Activated CD8-positive, alpha-beta T cell treated with anti-CD3 and anti-CD28 coated beads, Interleukin-2, amount 10 ng/mL, durations not matched to agents 7 days and 5 days (primary cell): ENCODE data around the gene PRSS57. TPM values are rescaled to one million over a fixed set of nuclear protein-coding genes. Genes with fewer than 3 reads are reported as not detected.
"Not testable (repeated sequence)": the region's sequence is repeated elsewhere in the genome, so short reads cannot be mapped to it uniquely, and the experiment has no call there.

Experiments
- ATAC-seq: fragments of 150-1000 bp; cut with Tn5 transposase; one replicate; pipeline ENCODE4 v1.10.0; 2021; ENCODE audit warnings: moderate library complexity
- CTCF ChIA-PET: fragments of 350-600 bp; sonication (Branson Sonifier 250); formaldehyde crosslinking; loops from one replicate; lab custom pipeline; 2021; ENCODE audit warnings: antibody characterized with exemption; lab: Charles Lee
- POLR2A ChIA-PET: fragments of 350-600 bp; sonication (Branson Sonifier 250); formaldehyde crosslinking; loops from one replicate; lab custom pipeline; 2021; ENCODE audit warnings: antibody characterized with exemption; lab: Charles Lee
- DNase-seq: peaks from one replicate; pipeline ENCODE4 v3.0.0-alpha.2; 2020
- H3K27ac Mint-ChIP-seq: one replicate; pipeline ENCODE4 v1.8.0; 2021; ENCODE audit warnings: mild to moderate bottlenecking, mixed read lengths
- H3K27me3 Mint-ChIP-seq: one replicate; pipeline ENCODE4 v1.8.0; 2021; ENCODE audit warnings: low read depth, mixed read lengths
- H3K36me3 Mint-ChIP-seq: one replicate; pipeline ENCODE4 v1.8.0; 2021; ENCODE audit warnings: low read depth, mixed read lengths
- H3K4me1 Mint-ChIP-seq: one replicate; pipeline ENCODE4 v1.8.0; 2021; ENCODE audit warnings: low read depth, mixed read lengths
- H3K4me3 Mint-ChIP-seq: one replicate; pipeline ENCODE4 v1.8.0; 2021; ENCODE audit warnings: mild to moderate bottlenecking, mixed read lengths
- H3K9me3 Mint-ChIP-seq: one replicate; pipeline ENCODE4 v1.8.0; 2022; ENCODE audit warnings: mixed read lengths; ENCODE audit not compliant: insufficient read depth
- total RNA-seq, 2 experiments: library from RNA; stranded (reverse); gene quantifications; one replicate each; pipeline ENCODE4 v1.2.3, GENCODE V29; 2021

Gene PRSS57
- total RNA-seq, 2 experiments from 2014 or later, result not detected

DNA sequence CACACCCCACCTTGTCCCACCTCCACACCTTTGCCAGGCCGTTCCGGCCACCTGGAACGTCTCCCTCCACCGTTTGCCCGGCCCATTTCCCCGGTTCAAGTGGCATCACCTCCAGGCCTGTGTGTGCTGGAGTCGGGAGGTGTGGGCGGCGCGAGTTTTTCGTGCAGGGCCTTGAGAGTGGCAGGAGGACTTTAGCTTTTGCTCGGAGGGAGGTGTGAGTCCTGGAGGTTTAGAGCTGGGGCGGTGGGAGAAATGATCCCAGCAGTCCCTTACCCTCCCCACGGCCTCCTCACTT, 9.1 kb upstream of the PRSS57 start:
- Mint-ChIP-seq H3K27ac (no peak overlapping the region), H3K27me3 (peaks cover 18% of the 10 kb centered on the region)

DNA sequence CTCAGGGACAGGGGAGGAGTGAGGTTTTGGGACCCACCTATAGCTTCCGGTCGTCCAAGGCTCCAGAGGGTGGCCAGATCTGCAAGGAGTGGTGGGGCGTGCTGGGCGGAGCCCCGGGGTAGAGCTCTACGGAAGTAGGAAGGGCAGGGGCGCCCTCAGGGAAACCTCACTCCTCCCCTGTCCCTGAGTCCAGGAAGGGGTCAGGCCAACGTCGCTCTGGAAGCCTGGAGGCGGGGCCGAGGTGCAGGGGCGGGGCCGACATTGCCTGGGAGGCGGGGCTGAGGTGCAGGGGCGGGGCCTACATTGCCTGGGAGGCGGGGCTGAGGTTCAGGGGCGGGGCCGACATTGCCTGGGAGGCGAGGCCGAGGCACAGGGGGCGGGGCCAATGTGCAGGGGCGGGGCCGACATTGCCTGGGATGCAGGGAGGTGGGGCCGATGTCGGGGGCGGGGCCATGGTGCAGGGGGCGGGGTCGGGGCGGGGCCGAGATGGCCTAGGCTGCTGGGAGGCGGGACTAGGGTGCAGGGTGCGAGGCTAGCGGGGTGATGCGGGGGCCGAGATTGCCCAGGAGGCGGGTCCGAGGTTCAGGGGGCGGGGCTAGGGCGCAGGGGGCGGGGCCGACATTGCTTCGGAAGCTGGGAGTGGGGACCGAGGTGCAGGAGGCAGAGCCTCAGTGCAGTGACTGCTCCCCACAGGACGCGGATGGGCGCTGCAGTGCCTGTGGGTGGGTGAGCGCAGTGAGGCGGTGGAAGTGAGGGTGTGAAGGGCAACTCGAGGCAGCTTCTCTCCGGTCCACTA, 8.6 kb upstream of the PRSS57 start:
- Mint-ChIP-seq H3K4me1 (peaks cover 11% of the 10 kb centered on the region), H3K27ac (no peak overlapping the region), H3K27me3 (peaks cover 18% of the 10 kb centered on the region), H3K4me3 (peak overlapping the region; percentile 10), H3K36me3 (no peaks in the 10 kb centered on the region), H3K9me3 (no peaks in the 10 kb centered on the region)
- peak; percentile 87 for ATAC-seq
- POLR2A ChIA-PET, result interaction anchor here (0.7 kb wide), 1 partner anchor 38 kb away, joined by 3 read pairs; no protein-coding TSS in a partner anchor
- CTCF ChIA-PET, result interaction anchor here (1.9 kb wide), 1 partner anchor 24 kb away, joined by 6 read pairs; no protein-coding TSS in a partner anchor
- DNase-seq, result peak; percentile 72

More for the DNA sequence above, 9.1 kb upstream of the PRSS57 start:
- ChIA-PET CTCF (interaction anchor here (1.9 kb wide), 1 partner anchor 24 kb away, joined by 6 read pairs; no protein-coding TSS in a partner anchor), POLR2A (no interaction called here)
- Mint-ChIP-seq H3K36me3 (no peaks in the 10 kb centered on the region), H3K4me3 (no peak overlapping the region), H3K4me1 (peaks cover 11% of the 10 kb centered on the region), H3K9me3 (no peaks in the 10 kb centered on the region)
- ATAC-seq (no peak), DNase-seq (no peak)

DNA sequence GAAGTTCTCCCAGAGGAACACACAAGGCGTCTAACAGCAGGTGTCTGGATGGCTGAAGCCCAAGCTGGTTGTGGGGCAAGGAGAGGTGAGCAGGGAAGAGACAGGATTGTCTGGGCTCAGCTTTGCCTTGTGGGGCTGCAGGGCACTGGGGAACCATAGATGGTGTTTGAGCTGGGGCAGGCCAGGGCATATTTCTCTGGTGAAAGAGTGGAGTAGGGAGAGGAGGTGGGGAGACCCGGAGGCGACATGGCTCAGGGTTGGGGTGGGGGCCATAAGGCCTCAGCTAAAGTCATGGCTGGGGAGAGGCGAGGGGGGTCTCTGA, 8.0 kb upstream of the PRSS57 start:
- CTCF ChIA-PET, result interaction anchor here (1.9 kb wide), 1 partner anchor 23 kb away, joined by 6 read pairs; no protein-coding TSS in a partner anchor
- peaks cover 11% of the 10 kb centered on the region for H3K4me1 Mint-ChIP-seq
- peaks cover 18% of the 10 kb centered on the region for H3K27me3 Mint-ChIP-seq
- peak overlapping the region; percentile 10 for H3K4me3 Mint-ChIP-seq
- POLR2A ChIA-PET, result interaction anchor here (0.7 kb wide), 1 partner anchor 39 kb away, joined by 3 read pairs; no protein-coding TSS in a partner anchor
- peak; percentile 14 for ATAC-seq
- no peaks in the 10 kb centered on the region for H3K9me3 Mint-ChIP-seq
- H3K27ac Mint-ChIP-seq, result peak overlapping the region; percentile 61
- no peak for DNase-seq
- H3K36me3 Mint-ChIP-seq, result no peaks in the 10 kb centered on the region

DNA sequence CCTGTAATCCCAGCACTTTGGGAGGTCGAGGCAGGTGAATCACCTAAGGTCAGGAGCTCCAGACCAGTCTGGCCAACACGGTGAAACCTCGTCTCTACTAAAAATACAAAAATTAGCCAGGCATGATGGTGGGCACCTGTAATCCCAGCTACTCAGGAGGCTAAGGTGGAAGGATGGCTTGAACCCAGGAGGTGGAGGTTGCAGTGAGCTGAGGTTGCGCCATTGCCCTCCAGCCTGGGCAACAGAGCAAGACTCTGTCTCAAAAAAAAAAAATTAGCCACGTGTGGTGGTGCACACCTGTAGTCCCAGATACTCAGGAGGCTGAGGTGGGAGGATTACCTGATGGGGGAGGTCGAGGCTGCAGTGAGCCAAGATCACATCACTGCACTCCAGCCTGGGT, 7.6 kb upstream of the PRSS57 start:
- POLR2A ChIA-PET, H3K9me3 Mint-ChIP-seq, DNase-seq, H3K36me3 Mint-ChIP-seq, ATAC-seq, H3K4me3 Mint-ChIP-seq: not testable (repeated sequence)
- peak overlapping the region; percentile 61 for H3K27ac Mint-ChIP-seq
- peaks cover 14% of the 10 kb centered on the region for H3K27me3 Mint-ChIP-seq
- peaks cover 11% of the 10 kb centered on the region for H3K4me1 Mint-ChIP-seq
- CTCF ChIA-PET, result interaction anchor here (1.9 kb wide), 1 partner anchor 23 kb away, joined by 6 read pairs; no protein-coding TSS in a partner anchor

DNA sequence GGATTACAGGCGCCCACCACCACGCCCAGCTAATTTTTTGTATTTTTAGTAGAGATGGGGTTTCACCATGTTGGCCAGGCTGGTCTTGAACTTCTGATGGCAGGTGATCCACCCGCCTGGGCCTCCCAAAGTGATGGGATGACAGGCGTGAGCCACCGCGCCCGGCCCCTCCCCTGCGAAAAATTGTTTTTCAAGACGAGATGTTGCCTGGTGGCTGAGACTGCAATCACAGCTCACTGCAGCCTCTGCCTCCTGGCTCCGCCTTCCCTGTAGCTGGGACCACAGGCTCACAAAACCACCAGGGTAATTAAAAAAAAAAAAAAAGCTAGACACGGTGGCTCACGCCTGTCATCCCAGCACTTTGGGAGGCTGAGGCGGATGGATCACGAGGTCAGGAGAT, 4.6 kb upstream of the PRSS57 start:
- H3K27me3 Mint-ChIP-seq, result not testable (repeated sequence)

DNA sequence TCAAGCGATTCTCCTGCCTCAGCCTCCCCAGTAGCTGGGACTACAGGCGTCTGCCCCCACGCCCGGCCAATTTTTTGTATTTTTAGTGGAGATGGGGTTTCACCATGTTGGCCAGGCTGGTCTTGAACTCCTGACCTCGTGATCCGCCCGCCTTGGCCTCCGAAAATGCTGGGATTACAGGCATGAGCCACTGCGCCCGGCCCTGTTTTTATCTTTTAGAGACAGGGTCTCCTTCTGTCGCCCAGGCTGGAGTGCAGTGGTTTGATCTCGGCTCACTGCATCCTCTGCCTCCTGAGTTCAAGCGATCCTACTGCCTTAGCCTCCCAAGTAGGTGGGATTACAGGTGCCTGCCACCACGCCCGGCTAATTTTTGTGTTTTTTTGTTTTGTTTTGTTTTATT, 3.3 kb upstream of the PRSS57 start:
- H3K27ac Mint-ChIP-seq, ATAC-seq: not testable (repeated sequence)

More for the DNA sequence above, 4.6 kb upstream of the PRSS57 start:
- DNase-seq, H3K4me3 Mint-ChIP-seq, H3K36me3 Mint-ChIP-seq, H3K27ac Mint-ChIP-seq, ATAC-seq, H3K9me3 Mint-ChIP-seq, POLR2A ChIA-PET: not testable (repeated sequence)
- H3K4me1 Mint-ChIP-seq, result peaks cover 19% of the 10 kb centered on the region
- CTCF ChIA-PET, result interaction anchor here (0.8 kb wide), 1 partner anchor 34 kb away, joined by 4 read pairs; no protein-coding TSS in a partner anchor

DNA sequence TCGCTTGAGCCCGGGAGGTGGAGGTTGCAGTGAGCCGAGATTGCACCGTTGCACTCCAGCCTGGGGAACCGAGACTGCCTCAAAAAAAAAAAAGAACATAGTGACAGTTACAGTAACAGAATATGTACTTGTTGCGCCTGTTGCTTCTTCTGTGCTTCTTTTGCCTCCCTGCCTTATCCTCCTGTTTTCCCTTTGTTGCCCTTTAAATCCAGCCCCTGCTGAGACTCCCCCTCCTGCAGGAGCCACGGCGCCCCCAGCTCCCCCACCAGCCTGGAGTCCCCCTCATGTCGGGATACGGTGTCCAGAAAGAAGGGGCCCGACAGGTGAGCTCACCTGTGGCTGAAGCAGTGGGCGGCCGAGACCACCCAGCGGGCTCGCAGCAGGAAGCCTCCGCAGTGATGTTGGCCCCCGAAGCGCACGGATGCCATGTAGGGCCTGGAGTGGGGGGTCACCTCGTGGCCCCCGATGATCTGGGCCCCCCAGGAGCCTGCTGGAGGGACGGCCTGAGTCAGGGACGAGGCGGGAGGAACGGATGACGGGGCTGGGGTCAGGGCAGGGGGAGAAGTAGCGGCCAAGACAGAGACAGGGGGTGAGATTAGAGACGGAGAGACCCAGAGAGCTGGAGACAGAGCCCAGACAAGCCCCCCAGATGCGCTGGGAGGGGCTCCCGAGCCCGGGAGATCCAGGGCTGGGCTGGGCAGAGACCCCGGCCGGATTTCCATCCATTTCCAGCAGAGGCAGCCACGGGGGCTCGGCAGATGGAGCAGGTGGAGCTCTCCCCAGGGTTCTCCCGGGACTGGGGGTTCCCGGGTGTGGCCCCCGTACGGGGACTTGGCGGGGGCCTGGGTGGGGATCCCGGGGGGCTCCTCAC, 536 bp downstream of the PRSS57 start:
- no peak overlapping the region for H3K4me3 Mint-ChIP-seq
- POLR2A ChIA-PET, result no interaction called here
- no peaks in the 10 kb centered on the region for H3K36me3 Mint-ChIP-seq
- ATAC-seq, result peak; percentile 27
- no peak overlapping the region for H3K27ac Mint-ChIP-seq
- peaks cover 12% of the 10 kb centered on the region for H3K4me1 Mint-ChIP-seq
- CTCF ChIA-PET, result no interaction called here
- DNase-seq, result no peak
- no peaks in the 10 kb centered on the region for H3K9me3 Mint-ChIP-seq
- H3K27me3 Mint-ChIP-seq, result peaks cover 10% of the 10 kb centered on the region

More for the DNA sequence above, 3.3 kb upstream of the PRSS57 start:
- H3K36me3 Mint-ChIP-seq, CTCF ChIA-PET, POLR2A ChIA-PET, H3K9me3 Mint-ChIP-seq, DNase-seq, H3K4me3 Mint-ChIP-seq: not testable (repeated sequence)
- Mint-ChIP-seq H3K27me3 (peaks cover 13% of the 10 kb centered on the region), H3K4me1 (peaks cover 18% of the 10 kb centered on the region)

DNA sequence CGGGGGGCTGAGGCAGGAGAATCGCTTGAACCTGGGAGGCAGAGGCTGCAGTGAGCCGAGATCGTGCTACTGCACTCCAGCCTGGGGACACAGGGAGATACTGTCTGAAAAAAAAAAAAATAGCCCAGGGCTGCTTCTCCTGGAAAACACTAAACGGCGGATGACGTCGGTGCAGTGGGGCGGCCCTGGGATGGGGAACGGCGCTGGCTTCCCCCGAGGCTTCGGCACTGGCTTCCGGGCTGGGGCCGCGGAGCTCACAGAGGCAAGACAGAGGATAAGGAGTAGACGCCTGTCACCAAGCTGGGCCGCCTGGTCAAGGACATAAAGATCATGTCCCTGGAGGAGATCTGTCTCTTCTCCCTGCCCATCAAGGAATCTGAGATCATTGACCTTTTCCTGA, 5.0 kb downstream of the PRSS57 start:
- Mint-ChIP-seq H3K27me3 (peaks cover 7% of the 10 kb centered on the region), H3K27ac (no peak overlapping the region), H3K9me3 (no peaks in the 10 kb centered on the region), H3K4me1 (peaks cover 5% of the 10 kb centered on the region), H3K4me3 (no peak overlapping the region), H3K36me3 (no peaks in the 10 kb centered on the region)
- ATAC-seq (no peak), DNase-seq (no peak)
- ChIA-PET POLR2A (no interaction called here), CTCF (no interaction called here)

DNA sequence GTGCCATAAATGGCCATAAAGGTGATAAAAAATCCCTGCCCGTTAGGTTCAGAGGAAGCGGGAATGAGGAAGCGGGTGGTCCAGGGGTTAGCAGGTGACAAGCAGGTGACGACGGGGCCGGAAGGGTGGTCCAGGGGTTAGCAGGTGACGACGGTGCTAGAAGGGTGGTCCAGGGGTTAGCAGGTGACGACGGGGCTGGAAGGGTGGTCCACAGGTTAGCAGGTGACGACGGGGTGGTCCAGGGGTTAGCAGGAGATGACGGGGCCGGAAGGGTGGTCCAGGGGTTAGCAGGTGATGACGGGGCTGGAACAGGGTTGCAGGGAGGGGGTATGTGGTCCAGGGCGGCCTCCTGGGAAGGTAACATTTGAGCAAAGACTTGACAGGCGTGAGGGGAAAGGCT, 6.3 kb downstream of the PRSS57 start:
- POLR2A ChIA-PET, result no interaction called here
- CTCF ChIA-PET, result no interaction called here
- no peak overlapping the region for H3K4me3 Mint-ChIP-seq
- no peaks in the 10 kb centered on the region for H3K4me1 Mint-ChIP-seq
- DNase-seq (no peak), ATAC-seq (no peak)
- H3K27ac Mint-ChIP-seq, result no peak overlapping the region
- H3K27me3 Mint-ChIP-seq, result no peaks in the 10 kb centered on the region
- no peaks in the 10 kb centered on the region for H3K36me3 Mint-ChIP-seq
- H3K9me3 Mint-ChIP-seq, result no peaks in the 10 kb centered on the region

DNA sequence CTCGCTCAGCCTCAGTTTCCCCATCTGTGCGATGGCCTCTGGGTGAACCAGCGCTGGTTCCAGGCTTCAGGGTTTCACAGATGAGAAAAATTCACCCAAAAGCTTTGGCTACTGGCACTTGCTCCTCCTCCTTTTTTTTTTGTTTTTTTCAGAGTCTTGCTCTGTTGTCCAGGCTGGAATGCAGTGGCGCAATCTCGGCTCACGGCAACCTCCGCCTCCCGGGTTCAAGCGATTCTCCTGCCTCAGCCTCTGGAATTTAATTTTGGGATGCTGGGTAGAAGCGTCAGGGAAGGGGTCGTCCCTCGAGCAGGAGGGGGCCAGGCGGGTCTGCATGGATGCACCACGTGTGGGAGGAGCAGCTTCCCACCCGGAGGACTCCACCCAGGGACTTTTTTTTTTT, 7.0 kb downstream of the PRSS57 start:
- no peaks in the 10 kb centered on the region for H3K4me1 Mint-ChIP-seq
- no peaks in the 10 kb centered on the region for H3K27me3 Mint-ChIP-seq
- H3K27ac Mint-ChIP-seq, result no peak overlapping the region
- ChIA-PET CTCF (no interaction called here), POLR2A (no interaction called here)
- ATAC-seq (no peak), DNase-seq (no peak)
- no peaks in the 10 kb centered on the region for H3K36me3 Mint-ChIP-seq
- H3K9me3 Mint-ChIP-seq, result no peaks in the 10 kb centered on the region
- H3K4me3 Mint-ChIP-seq, result no peak overlapping the region

DNA sequence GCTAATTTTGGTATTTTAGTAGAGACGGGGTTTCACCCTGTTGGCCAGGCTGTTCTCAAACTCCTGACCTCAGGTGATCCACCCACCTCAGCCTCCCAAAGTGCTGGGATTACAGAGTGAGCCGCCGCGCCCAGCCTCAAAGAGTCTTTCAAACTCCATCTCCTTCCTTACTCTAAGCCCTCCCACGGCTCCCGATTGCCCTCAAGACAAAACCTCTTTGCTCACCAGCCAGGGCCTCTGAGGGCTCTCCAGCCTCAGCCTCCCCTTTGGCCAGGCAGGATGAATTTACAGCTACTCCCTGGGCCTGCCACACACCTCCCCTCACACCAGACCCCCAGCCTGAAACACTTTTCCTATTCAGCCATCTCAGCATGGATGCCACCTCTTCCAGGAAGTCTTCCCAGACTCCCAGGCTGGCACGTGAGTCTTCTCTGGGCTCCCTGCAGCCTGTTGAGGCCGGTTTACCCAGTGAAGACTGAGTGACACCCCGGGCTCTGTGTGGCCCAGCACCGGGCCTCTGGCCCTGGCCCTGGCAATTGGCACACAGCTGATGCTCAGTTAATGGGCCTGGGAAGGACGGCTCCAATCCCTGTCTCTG, 7.6 kb downstream of the PRSS57 start:
- Mint-ChIP-seq H3K27me3 (no peaks in the 10 kb centered on the region), H3K4me3 (no peak overlapping the region), H3K36me3 (no peaks in the 10 kb centered on the region), H3K9me3 (no peaks in the 10 kb centered on the region), H3K27ac (no peak overlapping the region), H3K4me1 (no peaks in the 10 kb centered on the region)
- ChIA-PET CTCF (no interaction called here), POLR2A (interaction anchor here (0.6 kb wide), 1 partner anchor 9 kb away, joined by 4 read pairs; no protein-coding TSS in a partner anchor)
- DNase-seq (no peak), ATAC-seq (no peak)
